ENCODE results near the gene LAIR1. TPM values are rescaled to one million over a fixed set of nuclear protein-coding genes. Genes with fewer than 3 reads are reported as not detected.
A peak's percentile ranks its signal among the peaks of the same experiment; 100 is the strongest.

The LAIR1 gene
- total RNA-seq, 2 donors from 2014 or later: 31.2 to 64.7 TPM

GRCh38 chr19:54395685-54396084 is 31.0 kb upstream of the LAIR1 start:
- TF ChIP-seq, protein P1, sequence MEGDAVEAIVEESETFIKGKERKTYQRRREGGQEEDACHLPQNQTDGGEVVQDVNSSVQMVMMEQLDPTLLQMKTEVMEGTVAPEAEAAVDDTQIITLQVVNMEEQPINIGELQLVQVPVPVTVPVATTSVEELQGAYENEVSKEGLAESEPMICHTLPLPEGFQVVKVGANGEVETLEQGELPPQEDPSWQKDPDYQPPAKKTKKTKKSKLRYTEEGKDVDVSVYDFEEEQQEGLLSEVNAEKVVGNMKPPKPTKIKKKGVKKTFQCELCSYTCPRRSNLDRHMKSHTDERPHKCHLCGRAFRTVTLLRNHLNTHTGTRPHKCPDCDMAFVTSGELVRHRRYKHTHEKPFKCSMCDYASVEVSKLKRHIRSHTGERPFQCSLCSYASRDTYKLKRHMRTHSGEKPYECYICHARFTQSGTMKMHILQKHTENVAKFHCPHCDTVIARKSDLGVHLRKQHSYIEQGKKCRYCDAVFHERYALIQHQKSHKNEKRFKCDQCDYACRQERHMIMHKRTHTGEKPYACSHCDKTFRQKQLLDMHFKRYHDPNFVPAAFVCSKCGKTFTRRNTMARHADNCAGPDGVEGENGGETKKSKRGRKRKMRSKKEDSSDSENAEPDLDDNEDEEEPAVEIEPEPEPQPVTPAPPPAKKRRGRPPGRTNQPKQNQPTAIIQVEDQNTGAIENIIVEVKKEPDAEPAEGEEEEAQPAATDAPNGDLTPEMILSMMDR (IDR thresholded peaks at IDR 0.05): no peak

GRCh38 chr19:54393381-54393780 is 28.6 kb upstream of the LAIR1 start:
- Histone ChIP-seq H3K4me1 (ENCODE audit: control insufficient read depth in 1 of 2, low read depth in 2 of 2) (no peaks in the 10 kb centered on the region), H3K27me3 (replicated peaks; ENCODE audit: insufficient read depth) (no peaks in the 10 kb centered on the region), H3K9me3 (no peaks in the 10 kb centered on the region), H3K27ac (no peak overlapping the region), H3K4me3 (no peak overlapping the region), H3K36me3 (no peaks in the 10 kb centered on the region)
- DNase-seq (ENCODE audit: low spot score): no peak
- TF ChIP-seq, protein P1 (IDR thresholded peaks at IDR 0.05): no peak
- no peak for ATAC-seq (ENCODE audit: insufficient number of reproducible peaks, low FRiP score, low read depth)

More at GRCh38 chr19:54395685-54396084, 31.0 kb upstream of the LAIR1 start:
- ATAC-seq (ENCODE audit: insufficient number of reproducible peaks, low FRiP score, low read depth) (no peak), DNase-seq (ENCODE audit: low spot score) (no peak)
- Histone ChIP-seq H3K27ac (no peak overlapping the region), H3K9me3 (no peaks in the 10 kb centered on the region), H3K4me1 (ENCODE audit: control insufficient read depth in 1 of 2, low read depth in 2 of 2) (no peaks in the 10 kb centered on the region), H3K4me3 (no peak overlapping the region), H3K27me3 (replicated peaks; ENCODE audit: insufficient read depth) (no peaks in the 10 kb centered on the region), H3K36me3 (no peaks in the 10 kb centered on the region)

DNA sequence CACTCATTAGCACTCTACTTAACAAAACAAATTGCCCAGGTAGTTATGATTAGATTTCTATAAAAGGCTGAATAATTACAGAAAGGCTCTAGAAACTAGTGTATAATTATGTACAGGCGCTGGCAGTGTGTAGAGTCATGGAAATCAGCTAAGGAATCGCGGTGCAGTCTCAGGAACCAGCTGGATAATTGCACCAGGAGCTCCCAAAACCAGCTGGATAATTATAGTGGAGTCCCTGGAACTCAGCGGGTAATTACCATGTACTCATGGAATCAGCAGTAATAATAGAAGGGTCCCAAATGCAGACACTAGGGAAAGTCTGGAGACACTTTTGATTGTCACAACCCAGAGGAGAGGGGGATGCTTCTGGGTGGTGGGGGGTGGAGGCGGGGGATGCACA is 27.4 kb upstream of the LAIR1 start:
- Histone ChIP-seq H3K4me3 (no peak overlapping the region), H3K4me1 (ENCODE audit: control insufficient read depth in 1 of 2, low read depth in 2 of 2) (no peaks in the 10 kb centered on the region), H3K36me3 (no peaks in the 10 kb centered on the region), H3K9me3 (no peaks in the 10 kb centered on the region), H3K27ac (no peak overlapping the region), H3K27me3 (replicated peaks; ENCODE audit: insufficient read depth) (no peaks in the 10 kb centered on the region)
- ATAC-seq (ENCODE audit: insufficient number of reproducible peaks, low FRiP score, low read depth) (no peak), DNase-seq (ENCODE audit: low spot score) (no peak)
- TF ChIP-seq, protein P1 (IDR thresholded peaks at IDR 0.05): no peak

- no peaks in the 10 kb centered on the region for H3K36me3 ChIP-seq
- H3K27ac ChIP-seq: no peak overlapping the region
- ATAC-seq (ENCODE audit: insufficient number of reproducible peaks, low FRiP score, low read depth) (no peak), DNase-seq (ENCODE audit: low spot score) (no peak)
- no peaks in the 10 kb centered on the region for H3K9me3 ChIP-seq
- TF ChIP-seq, protein P1 (IDR thresholded peaks at IDR 0.05): no peak
- H3K4me1 ChIP-seq (ENCODE audit: control insufficient read depth in 1 of 2, low read depth in 2 of 2): no peaks in the 10 kb centered on the region
- H3K27me3 ChIP-seq (replicated peaks; ENCODE audit: insufficient read depth): no peaks in the 10 kb centered on the region
- no peak overlapping the region for H3K4me3 ChIP-seq
These were observed 26.9 kb upstream of the LAIR1 start for GRCh38 chr19:54391589-54392061.

- DNase-seq (ENCODE audit: low spot score): no peak
- ATAC-seq (ENCODE audit: insufficient number of reproducible peaks, low FRiP score, low read depth): no peak
- Histone ChIP-seq H3K4me1 (ENCODE audit: control insufficient read depth in 1 of 2, low read depth in 2 of 2) (no peaks in the 10 kb centered on the region), H3K9me3 (no peaks in the 10 kb centered on the region), H3K27ac (no peak overlapping the region), H3K4me3 (no peak overlapping the region), H3K27me3 (replicated peaks; ENCODE audit: insufficient read depth) (no peaks in the 10 kb centered on the region), H3K36me3 (no peaks in the 10 kb centered on the region)
- TF ChIP-seq, protein P1 (IDR thresholded peaks at IDR 0.05): peak; percentile 54
These were observed 26.3 kb upstream of the LAIR1 start for GRCh38 chr19:54390942-54391577.

Data from thoracic aorta (tissue), 2 donors.